Measurements from ENCODE around the gene C8G.

- no peak for TF ChIP-seq POLR2AphosphoS5 (IDR thresholded peaks at IDR 0.05; ENCODE audit: low read depth, low read length)
- no peak for TF ChIP-seq CTCF (IDR thresholded peaks at IDR 0.05 in 2 of 3, conservative IDR thresholded peaks at IDR 0.05 in 1 of 3; ENCODE audit: borderline replicate concordance in 1 of 3, insufficient read depth in 1 of 3, low read depth in 2 of 3, low read length in 2 of 3)
- TF ChIP-seq EZH2 (IDR thresholded peaks at IDR 0.05), result no peak
- no peak for TF ChIP-seq REST (IDR thresholded peaks at IDR 0.05; ENCODE audit: low read depth)
- no peak for TF ChIP-seq POLR2A (IDR thresholded peaks at IDR 0.05; ENCODE audit: borderline replicate concordance, extremely low read depth, insufficient read depth, insufficient read length)
- no peak for TF ChIP-seq MAX (IDR thresholded peaks at IDR 0.05)
- no peak for TF ChIP-seq RAD21 (IDR thresholded peaks at IDR 0.05; ENCODE audit: low read depth)
- TF ChIP-seq TCF7L2 (IDR thresholded peaks at IDR 0.05; ENCODE audit: borderline replicate concordance, extremely low read depth, insufficient read depth, insufficient read length), result no peak
Measured at GRCh38 chr9:136955202-136955942, 10.3 kb downstream of the C8G start.
